Stimulated activated CD4-positive, alpha-beta T cell treated with anti-CD3 and anti-CD28 coated beads, Interleukin-12 subunit alpha, Interleukin-12 subunit beta, amount 100 ng/mL, for 48 hours (primary cell): ENCODE measurements around the gene HNRNPA0.
A peak's percentile ranks its signal among the peaks of the same experiment; 100 is the strongest.

Experiments
- DNase-seq, 3 donors: peaks; one replicate each; pipeline ENCODE4 v3.0.0-alpha.2; 2020; ENCODE audit warnings: low read depth in 2 of 3, low spot score in 1 of 3

HNRNPA0 gene

DNA sequence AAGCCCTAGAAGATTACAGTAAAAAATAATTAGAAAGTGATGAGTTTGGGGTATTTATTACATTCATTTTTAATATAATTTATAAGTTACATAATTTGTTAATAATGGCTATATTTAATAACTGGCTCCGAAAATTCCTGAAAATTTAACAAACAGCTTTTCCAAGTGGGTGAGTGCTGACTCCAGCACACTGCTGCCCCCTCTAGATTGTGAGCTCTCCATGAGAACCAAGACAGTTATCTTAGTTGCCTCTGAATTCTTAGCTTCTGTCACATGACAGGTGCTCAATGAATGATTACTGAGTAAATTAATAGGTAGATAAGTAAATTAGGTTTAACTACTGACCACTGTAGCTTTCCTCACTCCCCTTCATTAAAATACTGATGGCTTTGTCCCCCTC is 26.1 kb downstream of the HNRNPA0 start:
- no peak for DNase-seq

DNA sequence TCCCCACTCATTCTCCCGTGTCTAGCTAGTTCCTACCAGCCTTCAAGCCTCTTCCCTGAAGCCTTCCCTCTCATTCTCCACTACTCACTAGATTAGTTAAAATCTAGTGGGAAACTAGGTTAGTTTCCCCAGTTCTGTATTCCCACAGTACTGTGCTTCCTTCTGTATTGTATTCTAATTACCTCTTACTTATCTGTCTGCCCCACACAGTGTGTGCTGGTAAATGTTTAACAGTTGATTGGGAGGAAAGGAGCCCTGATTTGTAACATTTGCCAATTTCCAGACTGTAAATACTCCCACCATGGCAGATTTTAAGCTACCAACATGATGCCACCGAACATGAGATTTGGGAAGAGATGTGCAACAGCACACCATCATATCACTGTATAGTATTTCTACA is 26.5 kb downstream of the HNRNPA0 start:
- DNase-seq: no peak

DNA sequence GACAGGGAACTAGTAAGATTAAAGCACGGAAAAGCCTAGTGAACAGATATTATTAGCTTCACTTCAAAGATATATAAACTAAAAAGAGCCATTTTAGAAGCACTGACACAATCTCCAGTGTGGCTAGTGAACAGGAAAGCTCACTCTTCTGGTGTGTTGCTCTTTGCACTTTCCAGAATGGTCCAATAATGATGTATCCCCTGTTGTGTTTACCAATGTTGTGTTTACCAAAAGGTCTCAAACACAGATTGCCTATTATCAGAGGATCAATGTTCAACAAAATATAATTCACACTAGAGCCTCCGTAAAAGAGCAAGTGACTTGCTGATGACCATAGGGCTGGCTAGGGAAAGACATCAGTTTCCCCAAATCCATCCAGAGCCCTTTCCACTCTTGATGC is 29.9 kb downstream of the HNRNPA0 start:
- DNase-seq: no peak

DNA sequence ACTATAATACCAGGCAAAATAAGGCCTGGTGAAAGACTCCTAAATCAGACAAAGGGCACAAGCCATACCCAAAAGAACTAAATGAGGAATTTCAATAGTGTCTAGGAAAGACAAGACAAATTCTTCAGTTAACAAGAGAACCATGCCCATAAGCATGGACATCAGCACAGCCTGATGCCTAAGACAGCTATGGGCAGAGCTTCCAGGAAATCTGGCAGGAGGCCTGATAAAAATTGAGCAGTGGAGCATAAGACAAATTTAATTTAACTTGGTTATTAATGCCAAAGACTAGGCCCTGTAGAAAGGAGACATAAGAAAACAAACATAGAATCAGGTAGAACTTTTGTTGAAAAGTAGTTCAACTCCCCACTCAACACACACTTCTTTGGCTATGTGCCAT is 35.6 kb downstream of the HNRNPA0 start:
- DNase-seq: no peak

DNA sequence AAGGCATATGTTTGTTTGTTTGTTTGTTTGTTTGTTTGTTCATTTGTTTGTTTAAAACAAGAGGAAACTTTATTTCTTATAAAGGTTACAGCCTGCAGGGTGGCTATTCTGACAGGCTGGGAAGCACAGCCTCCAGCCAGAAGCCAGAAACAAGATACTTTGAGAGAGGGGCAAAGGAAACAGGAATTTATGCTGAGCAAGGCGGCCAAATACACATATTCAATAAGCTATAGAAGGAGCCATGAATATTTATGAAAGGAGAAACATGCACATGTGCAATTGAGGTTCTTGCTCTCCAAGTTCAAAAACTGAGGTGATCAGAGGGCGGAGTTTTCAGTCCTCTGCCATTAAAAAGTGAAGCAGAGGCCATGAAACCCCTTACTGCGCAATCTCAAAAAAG is 37.8 kb downstream of the HNRNPA0 start:
- DNase-seq: no peak

DNA sequence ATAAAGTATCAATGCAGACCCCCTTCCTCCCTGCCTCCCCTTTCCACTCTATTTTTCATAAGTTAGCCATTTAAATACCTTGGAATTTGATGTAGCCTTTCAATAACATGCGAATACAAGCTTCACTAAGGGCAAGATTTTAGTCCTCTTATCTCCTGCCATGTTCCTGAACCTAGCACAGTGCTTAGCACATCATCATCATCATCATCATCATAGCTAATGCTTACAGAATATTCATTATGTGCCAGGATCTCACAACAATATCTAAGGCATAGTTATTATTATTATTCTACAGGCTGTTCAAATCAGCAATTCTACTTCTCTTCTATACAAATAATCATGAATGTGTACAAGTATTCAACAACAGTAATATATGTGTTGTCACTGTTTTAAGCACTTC is 38.7 kb downstream of the HNRNPA0 start:
- no peak for DNase-seq

DNA sequence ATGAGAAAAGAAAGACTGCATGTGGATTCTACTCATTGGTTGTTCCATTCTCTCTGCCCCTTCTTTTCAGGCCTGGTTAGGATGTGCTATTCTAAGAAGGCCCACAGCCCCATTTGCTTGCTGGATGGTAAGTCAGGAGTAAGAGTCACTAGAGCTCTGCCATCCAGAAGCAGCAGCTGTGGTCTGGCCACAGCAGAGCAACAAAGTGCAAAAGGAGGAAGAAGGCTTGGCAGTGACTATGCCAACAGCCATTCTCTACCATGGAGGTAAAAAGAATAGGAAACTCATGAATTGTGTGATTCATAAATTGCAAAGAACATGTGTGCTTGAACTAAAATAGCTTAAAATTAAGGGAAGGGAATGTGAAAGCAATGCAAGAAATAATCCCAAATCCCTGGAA is 39.2 kb downstream of the HNRNPA0 start:
- DNase-seq: no peak

DNA sequence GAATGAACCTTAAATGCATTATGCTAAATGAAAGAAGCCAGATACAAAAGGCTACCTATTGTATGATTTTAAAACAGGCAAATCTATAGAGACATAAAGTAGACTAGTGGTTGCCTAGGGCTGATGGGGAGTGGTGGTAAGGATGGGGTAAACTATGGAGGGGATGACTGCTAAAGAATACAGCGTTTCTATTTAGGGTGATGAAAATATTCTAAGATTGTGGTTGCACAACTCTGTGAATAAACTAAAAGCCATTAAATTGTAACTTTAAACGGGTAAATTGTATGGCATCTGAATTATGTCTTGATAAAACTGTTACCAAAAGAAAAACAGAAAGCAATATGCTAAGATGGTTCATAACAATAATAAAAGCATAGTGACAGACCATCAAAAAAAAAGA is 39.7 kb downstream of the HNRNPA0 start:
- no peak for DNase-seq

DNA sequence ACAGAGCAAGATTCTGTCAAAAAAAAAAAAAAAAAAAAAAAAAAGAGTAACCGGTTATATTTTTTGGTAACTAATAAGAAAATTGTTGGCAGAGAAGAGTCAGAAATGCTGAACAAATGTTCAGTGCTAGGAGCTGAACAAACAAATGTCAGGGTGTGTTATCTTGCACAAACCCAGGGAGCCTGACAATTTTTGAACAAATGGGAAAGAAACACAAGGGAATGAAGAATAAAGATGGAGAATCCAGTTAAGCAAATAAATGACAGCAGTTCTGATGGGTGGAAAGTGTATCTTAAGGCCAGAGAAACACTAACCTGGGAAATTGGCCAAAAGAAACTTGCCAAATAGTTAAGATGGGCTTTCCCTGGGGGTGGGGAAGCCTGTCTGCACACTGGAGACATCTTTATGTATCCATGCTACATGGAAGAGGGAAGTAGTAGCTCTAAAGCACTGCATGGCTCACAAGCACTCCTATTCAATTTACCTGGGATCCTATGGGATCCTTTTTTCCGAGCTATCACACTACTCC is 42.0 kb downstream of the HNRNPA0 start:
- no peak for DNase-seq

DNA sequence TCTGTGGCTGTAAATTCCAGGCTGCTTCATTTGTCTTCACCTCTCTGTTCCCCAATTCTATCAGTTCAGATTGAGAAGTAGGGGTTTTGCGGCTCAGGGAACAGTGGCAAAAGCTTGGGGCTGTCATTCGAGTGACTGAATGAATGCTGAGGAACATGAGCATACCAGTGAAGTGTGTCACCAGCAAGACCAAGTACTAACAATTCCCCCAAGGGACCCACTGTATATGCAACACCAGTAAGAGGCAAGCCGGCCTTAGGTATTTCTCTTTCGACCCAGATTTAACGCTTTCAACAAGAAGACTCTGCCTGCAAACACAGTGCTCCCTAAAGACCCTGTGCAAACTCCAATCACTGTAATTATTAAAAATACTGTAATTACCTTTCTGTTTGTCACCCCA is 44.1 kb downstream of the HNRNPA0 start:
- DNase-seq: no peak

DNA sequence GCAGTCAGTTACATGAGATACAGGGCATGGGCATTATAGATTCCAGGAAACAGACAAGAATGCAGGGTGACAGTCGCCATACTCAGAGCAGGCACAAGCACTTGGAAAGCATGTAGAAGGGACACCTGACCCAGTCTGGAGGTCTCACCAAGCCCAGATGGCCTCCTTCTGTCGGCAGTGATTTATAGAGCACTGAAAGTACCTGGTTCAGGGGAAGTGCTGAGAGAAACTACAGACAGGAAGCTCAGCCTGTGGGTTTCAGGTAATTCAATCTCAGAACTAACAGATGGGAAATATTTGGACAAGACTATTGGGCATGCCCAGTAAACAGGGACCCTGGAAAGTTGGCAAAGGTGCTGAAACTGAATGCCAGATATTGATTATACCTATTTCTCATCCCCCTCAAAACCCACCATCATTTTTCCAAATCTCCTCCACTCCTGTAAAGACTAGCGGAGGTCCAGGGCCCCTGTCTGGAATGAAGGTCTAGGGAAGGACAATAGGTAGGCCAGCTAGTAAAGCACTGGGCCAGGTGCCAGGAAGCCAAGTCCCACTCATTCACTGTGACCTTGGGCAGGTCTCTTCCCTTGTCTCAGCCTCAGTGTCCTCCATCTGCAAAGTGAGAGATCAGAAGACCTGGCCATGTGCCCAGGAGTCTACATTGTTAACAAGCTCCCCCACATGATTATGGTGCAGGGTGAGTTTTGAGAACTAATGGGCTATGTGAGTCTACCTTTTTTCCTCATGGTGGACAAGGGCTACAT is 45.2 kb downstream of the HNRNPA0 start:
- no peak for DNase-seq

DNA sequence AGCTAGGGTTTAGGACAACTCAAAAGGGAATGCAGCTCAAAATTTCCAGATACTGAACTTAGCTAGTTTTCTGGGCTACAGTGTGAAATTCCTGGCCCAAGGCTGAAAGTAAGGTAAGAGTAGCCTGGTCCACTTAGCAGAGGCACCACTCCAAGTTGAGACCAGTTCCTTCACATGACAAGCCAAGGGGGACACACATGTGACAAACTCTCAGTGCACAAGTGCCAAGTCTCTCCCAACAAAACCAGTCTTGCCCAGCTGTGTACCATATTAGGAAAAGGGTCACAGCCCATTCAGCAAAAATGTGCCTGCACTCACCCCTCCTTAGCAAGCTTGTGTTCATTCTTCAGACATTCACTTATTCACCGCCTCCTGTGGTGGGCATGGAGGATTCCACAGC is 46.1 kb downstream of the HNRNPA0 start:
- no peak for DNase-seq

DNA sequence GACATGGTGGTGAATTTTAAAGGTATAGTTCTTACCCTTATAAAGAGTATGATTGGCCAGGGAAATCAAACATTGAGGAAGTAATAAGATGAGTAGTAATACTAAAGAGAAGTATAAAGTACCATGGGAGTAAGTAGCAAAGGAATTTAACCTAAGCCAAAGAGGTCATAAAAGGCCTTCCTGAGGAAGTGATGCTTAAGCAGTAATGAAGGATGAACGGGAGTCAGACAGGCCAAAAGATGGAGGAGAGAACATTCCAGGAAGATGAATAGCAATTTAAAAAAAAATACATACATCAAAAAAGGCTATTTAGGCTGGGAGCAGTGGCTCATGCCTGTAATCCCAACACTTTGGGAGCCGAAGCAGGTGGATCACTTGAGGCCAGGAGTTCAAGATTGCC is 47.3 kb downstream of the HNRNPA0 start:
- DNase-seq: no peak

DNA sequence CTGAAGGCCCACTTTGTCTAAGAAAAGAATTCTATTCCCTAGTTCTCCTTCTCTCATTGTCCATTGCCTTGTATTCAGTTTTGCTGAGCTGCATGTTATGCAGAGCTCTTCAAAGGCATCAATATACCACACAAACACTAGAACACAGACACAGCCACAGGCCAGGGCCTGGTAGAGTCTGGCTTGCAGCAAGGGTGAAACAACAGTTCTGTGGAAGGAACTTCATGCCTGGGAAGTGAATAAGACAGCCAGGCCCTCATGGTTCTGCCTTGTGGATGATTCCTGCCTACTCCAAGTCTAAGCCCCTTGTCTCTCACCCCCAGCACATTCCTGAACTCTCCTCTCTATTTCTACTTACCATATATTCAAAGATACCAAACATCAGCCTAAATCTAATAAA is 49.1 kb downstream of the HNRNPA0 start:
- no peak for DNase-seq

DNA sequence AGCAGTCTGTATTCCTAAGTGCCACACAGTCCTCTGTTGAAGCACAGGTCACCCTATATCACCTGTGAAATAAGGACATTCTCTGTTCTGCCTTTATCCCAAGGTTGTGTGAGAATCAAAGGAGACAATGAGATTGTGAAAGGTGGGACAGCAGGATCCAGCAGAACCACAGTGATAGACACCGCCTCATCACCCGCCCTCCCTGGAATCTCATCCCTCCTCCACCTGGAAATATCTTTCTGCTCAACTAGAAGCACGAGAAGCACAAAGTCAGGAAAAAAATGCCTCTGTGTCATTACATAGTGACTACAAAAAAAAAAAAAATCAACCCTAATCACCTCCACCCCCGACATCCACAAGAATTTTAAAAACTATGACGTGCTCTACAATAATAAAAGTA is 50.6 kb downstream of the HNRNPA0 start:
- no peak for DNase-seq

DNA sequence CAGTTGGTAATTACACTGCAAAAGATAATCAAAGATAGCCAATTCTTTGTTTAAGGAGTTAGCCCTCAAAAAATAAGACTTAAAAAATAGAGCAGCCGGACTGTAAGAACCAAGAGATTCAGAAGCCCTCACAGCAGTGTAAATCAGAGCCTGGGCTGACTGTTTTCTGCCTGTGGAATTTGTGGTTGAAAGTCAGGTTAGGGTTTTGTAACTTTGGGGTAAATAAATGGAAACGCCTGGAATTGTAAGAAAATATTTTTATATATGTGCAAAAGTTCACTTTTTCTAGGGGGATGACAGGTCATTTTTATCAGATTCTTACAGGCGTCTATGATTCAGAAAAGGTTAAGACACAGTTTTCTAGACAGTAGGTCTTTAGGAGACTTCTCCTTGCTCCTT is 53.9 kb downstream of the HNRNPA0 start:
- DNase-seq: no peak

DNA sequence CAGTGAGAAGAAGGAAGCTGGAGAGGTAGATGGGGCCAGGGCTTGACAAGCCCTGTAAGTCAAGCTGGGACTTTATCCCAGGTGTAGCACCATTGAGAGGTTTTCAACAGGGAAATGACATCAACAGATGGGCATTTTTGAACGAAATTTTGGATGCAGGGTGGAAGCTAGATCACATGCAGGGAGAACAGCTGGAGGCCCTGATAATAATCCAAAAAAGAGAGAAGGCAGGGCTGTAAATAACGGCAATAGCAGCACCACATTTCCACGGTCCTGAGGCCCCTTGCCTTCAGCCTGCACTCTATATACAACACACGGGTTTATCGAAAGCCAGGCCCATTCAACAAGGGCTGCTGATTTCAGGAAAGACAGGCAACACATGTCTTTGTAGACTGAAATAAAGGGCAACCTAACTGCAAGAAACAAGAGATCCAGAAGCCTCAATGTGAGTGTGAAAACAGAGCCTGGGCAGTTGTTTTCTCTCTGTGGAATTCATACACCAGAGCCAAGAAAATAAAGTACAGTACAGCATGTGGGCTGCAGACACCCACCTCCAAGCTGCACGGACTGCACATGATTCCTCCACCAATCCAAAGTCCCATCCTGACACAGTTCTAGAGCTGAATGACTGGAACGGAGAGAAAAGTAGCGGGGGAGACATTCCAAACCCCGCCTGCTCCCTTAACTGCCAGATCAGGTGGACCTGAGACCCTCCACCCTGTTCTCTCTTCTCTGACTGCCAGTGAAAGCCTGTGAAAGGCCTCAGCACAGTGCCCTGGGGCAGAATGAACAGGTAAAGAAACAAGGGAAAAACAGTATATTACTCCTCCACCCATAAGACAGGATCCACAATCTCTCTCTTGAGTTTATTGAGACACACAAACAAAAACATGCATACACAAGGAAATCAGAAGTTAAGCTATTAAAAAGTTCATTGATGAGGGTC is 54.6 kb downstream of the HNRNPA0 start:
- DNase-seq: no peak

DNA sequence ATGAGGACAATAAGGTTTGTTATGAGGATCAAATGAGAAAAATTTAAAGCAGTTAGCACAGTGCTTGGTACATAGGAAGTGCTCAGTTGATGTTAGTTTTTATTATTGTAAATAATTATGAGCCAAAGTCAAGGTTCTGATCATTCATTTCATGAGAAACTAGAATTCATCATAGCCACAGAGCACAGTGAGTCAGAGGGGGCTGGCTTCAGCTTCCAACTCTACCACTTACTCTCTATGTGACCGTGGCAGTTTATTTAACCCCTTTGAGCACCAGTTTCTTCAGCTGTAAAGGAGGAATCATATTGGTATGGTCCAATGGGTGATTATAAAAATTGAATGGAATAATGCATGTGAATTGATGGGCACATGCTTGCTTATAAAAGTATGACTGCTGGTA is 57.7 kb downstream of the HNRNPA0 start:
- DNase-seq: peak; percentile 21 to 40 (median 21)

DNA sequence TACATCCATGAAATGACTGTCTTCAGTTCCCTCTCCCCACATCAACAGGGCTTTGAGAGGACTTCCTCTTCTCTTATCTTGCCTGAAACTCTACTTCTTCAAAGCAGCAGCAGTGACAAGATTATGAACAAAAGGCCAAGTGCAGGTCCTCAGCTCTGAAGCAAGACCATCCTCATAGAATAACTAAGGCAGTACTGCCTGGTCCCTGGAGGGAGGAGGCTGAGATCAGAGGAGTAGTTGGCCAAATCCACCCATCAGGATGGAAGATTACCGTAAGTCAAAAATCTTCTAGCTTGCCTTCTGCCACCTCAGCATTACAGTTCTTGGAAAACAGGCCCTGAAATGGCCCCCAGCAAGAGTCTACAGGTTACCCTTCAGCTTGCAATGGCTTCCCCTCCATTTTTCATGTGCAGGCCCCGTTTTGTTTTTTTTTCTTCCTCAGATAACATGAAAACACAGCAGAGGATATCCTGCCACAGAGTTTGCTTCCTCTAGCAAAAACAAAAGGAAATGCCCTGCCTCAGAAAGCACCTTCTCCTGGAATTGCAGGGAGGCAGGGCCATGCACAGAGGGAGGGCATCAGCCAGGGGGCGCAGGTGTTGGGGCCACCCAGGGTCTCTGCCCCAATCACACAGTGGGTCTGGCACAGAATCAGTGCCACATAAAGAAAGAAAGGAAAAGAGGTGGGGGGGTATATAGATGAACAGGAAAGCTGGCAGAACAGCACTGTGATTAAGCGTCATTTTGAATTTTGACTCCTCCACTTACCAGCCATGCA is 58.3 kb downstream of the HNRNPA0 start:
- no peak for DNase-seq
